ENCODE results near the gene SUSD3.

GRCh38 chr9:93068956-93069355 is 10.5 kb downstream of the SUSD3 start:
- no peak for TF ChIP-seq CTCF (IDR thresholded peaks at IDR 0.05; ENCODE audit: insufficient read depth, low read length)
- TF ChIP-seq POLR2AphosphoS5 (IDR thresholded peaks at IDR 0.05; ENCODE audit: low read depth), result no peak
- TF ChIP-seq GABPA (IDR thresholded peaks at IDR 0.05; ENCODE audit: low read depth), result no peak
- TF ChIP-seq, protein P1, sequence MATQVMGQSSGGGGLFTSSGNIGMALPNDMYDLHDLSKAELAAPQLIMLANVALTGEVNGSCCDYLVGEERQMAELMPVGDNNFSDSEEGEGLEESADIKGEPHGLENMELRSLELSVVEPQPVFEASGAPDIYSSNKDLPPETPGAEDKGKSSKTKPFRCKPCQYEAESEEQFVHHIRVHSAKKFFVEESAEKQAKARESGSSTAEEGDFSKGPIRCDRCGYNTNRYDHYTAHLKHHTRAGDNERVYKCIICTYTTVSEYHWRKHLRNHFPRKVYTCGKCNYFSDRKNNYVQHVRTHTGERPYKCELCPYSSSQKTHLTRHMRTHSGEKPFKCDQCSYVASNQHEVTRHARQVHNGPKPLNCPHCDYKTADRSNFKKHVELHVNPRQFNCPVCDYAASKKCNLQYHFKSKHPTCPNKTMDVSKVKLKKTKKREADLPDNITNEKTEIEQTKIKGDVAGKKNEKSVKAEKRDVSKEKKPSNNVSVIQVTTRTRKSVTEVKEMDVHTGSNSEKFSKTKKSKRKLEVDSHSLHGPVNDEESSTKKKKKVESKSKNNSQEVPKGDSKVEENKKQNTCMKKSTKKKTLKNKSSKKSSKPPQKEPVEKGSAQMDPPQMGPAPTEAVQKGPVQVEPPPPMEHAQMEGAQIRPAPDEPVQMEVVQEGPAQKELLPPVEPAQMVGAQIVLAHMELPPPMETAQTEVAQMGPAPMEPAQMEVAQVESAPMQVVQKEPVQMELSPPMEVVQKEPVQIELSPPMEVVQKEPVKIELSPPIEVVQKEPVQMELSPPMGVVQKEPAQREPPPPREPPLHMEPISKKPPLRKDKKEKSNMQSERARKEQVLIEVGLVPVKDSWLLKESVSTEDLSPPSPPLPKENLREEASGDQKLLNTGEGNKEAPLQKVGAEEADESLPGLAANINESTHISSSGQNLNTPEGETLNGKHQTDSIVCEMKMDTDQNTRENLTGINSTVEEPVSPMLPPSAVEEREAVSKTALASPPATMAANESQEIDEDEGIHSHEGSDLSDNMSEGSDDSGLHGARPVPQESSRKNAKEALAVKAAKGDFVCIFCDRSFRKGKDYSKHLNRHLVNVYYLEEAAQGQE (IDR thresholded peaks at IDR 0.05; ENCODE audit: insufficient replicate concordance, low read depth), result no peak
- no peak for TF ChIP-seq SPI1 (IDR thresholded peaks at IDR 0.05; ENCODE audit: borderline replicate concordance, low read depth)

Measured in HL-60 (cell line).